CD4-positive, alpha-beta T cell (primary cell): Measurements from ENCODE around the gene LMTK3. TPM values are rescaled to one million over a fixed set of nuclear protein-coding genes. Genes with fewer than 3 reads are reported as not detected.

Experiments used
- ATAC-seq: fragments of 200-7000 bp; cut with Tn5 transposase; one replicate; pipeline ENCODE4 v1.10.0; 2022; ENCODE audit warnings: mild to moderate bottlenecking; ENCODE audit not compliant: poor library complexity
- CTCF ChIA-PET: fragments of 350-600 bp; sonication (Branson Sonifier 250); formaldehyde crosslinking; loops from one replicate; lab custom pipeline; 2021; ENCODE audit warnings: antibody characterized with exemption, inconsistent platforms; lab: Charles Lee
- POLR2A ChIA-PET: fragments of 350-600 bp; sonication (Branson Sonifier 250); formaldehyde crosslinking; loops from one replicate; lab custom pipeline; 2021; ENCODE audit warnings: antibody characterized with exemption, inconsistent platforms; lab: Charles Lee
- DNase-seq, 14 experiments: peaks; one replicate each; pipeline ENCODE4 v3.0.0-alpha.2; 2013 to 2020; ENCODE audit warnings: mixed read lengths in 2 of 14
- H3K27ac ChIP-seq, 2 donors: one replicate each; pipeline versions ENCODE4 v1.5.1 to v1.7.0; 2013; ENCODE audit warnings: low read length in 2 of 2, low read depth in 1 of 2, mild to moderate bottlenecking in 1 of 2
- H3K27me3 ChIP-seq, 2 experiments: 1 replicate in 1 of 2; 2 replicates in 1 of 2; pipeline versions ENCODE4 v1.6.1 to v1.7.0; 2013; ENCODE audit warnings: low read length in 2 of 2, control low read depth in 1 of 2, mild to moderate bottlenecking in 1 of 2, moderate library complexity in 1 of 2; ENCODE audit not compliant: insufficient read depth in 2 of 2, control insufficient read depth in 1 of 2
- H3K36me3 ChIP-seq: one replicate; pipeline ENCODE4 v1.6.1; 2013; ENCODE audit warnings: low read length, control low read depth; ENCODE audit not compliant: insufficient read depth
- H3K4me1 ChIP-seq: one replicate; pipeline ENCODE4 v1.6.1; 2013; ENCODE audit warnings: low read length, control low read depth; ENCODE audit not compliant: insufficient read depth
- H3K4me3 ChIP-seq: one replicate; pipeline ENCODE4 v1.5.1; 2013; ENCODE audit warnings: mild to moderate bottlenecking, low read length, moderate library complexity
- H3K9me3 ChIP-seq, 2 experiments: 1 replicate in 1 of 2; 2 replicates in 1 of 2; pipeline versions ENCODE4 v1.6.1 to v1.7.0; 2013; ENCODE audit warnings: low read length in 2 of 2, mild to moderate bottlenecking in 2 of 2, control low read depth in 1 of 2, moderate library complexity in 1 of 2; ENCODE audit not compliant: control insufficient read depth in 1 of 2, insufficient read depth in 1 of 2
- H3K27ac Mint-ChIP-seq: one replicate; pipeline ENCODE4 v1.8.0; 2020; ENCODE audit warnings: mixed read lengths
- H3K27me3 Mint-ChIP-seq: one replicate; pipeline ENCODE4 v1.8.0; 2021; ENCODE audit warnings: mixed read lengths
- H3K36me3 Mint-ChIP-seq: one replicate; pipeline ENCODE4 v1.8.0; 2021; ENCODE audit warnings: low read depth, mixed read lengths
- H3K4me1 Mint-ChIP-seq: one replicate; pipeline ENCODE4 v1.8.0; 2021; ENCODE audit warnings: low read depth, mixed read lengths
- H3K4me3 Mint-ChIP-seq: one replicate; pipeline ENCODE4 v1.8.0; 2020; ENCODE audit warnings: mild to moderate bottlenecking, mixed read lengths
- H3K9me3 Mint-ChIP-seq: one replicate; pipeline ENCODE4 v1.8.0; 2020; ENCODE audit warnings: mixed read lengths
- CTCF ChIP-seq: fragments of 200-600 bp; IDR thresholded peaks from one replicate; pipeline ENCODE4 v1.8.0; 2022; ENCODE audit warnings: antibody characterized with exemption, mild to moderate bottlenecking
- intact Hi-C, 2 experiments: fragments of 100-400 bp; cut with DNase I in 1 of 2; cut with micrococcal nuclease in 1 of 2; formaldehyde crosslinking; loops; one replicate each; pipeline versions ENCODE4 v1.15.1 to v1.9.0; 2023 to 2025; cut with DNase I, micrococcal nuclease
- total RNA-seq, 174 experiments: library from RNA in 2 of 174; stranded (reverse) in 2 of 174; gene quantifications; one replicate each; pipeline ENCODE4 v1.2.3 and lab custom pipeline; 2021 to 2026

The LMTK3 gene
- total RNA-seq, 2 experiments from 2014 or later: 15.6 to 18.9 TPM

- Mint-ChIP-seq H3K36me3 (peaks cover 35% of the 10 kb centered on the region), H3K27me3 (no peaks in the 10 kb centered on the region), H3K4me3 (no peak overlapping the region), H3K4me1 (peaks cover 27% of the 10 kb centered on the region), H3K9me3 (no peaks in the 10 kb centered on the region), H3K27ac (peak overlapping the region; percentile 88)
- Histone ChIP-seq H3K4me1 (peaks cover 26% of the 10 kb centered on the region), H3K36me3 (peaks cover 40% of the 10 kb centered on the region), H3K27ac (no peak overlapping the region), H3K27me3 (no peaks in the 10 kb centered on the region), H3K9me3 (no peaks in the 10 kb centered on the region), H3K4me3 (no peak overlapping the region)
- TF ChIP-seq CTCF: no peak
- POLR2A ChIA-PET: interaction anchor here (2.7 kb wide), 1 partner anchor 8 kb away, joined by 18 read pairs; no protein-coding TSS in a partner anchor
- no peak for ATAC-seq
- intact Hi-C loops: loop anchor here in 1 of 2 experiments (10.0 kb wide), 1 partner anchor 636 kb away; the partner anchor contains the start of genes C19orf73, LIN7B and PPFIA3
- peak in 1 of 14 experiments; percentile 8 for DNase-seq
- CTCF ChIA-PET: no interaction called here
Observed at GRCh38 chr19:48478339-48479256, 33.0 kb downstream of the LMTK3 start.

GRCh38 chr19:48477698-48478338 lies 33.8 kb downstream of the LMTK3 start:
- H3K27me3 ChIP-seq: no peaks in the 10 kb centered on the region
- peaks cover 26% of the 10 kb centered on the region for H3K4me1 ChIP-seq
- H3K9me3 Mint-ChIP-seq: no peaks in the 10 kb centered on the region
- H3K4me1 Mint-ChIP-seq: peaks cover 27% of the 10 kb centered on the region
- CTCF ChIA-PET: no interaction called here
- ATAC-seq (no peak), DNase-seq (no peak)
- peaks cover 43% of the 10 kb centered on the region for H3K36me3 Mint-ChIP-seq
- no peaks in the 10 kb centered on the region for H3K27me3 Mint-ChIP-seq
- H3K27ac Mint-ChIP-seq: no peak overlapping the region
- H3K36me3 ChIP-seq: peaks cover 48% of the 10 kb centered on the region
- H3K4me3 ChIP-seq: no peak overlapping the region
- no peak overlapping the region for H3K27ac ChIP-seq
- intact Hi-C loops: loop anchor here in 1 of 2 experiments (10.0 kb wide), 1 partner anchor 637 kb away; the partner anchor contains the start of genes C19orf73, LIN7B and PPFIA3
- POLR2A ChIA-PET: no interaction called here
- TF ChIP-seq CTCF: no peak
- no peaks in the 10 kb centered on the region for H3K9me3 ChIP-seq
- H3K4me3 Mint-ChIP-seq: no peak overlapping the region

GRCh38 chr19:48477067-48477685 lies 34.5 kb downstream of the LMTK3 start:
- no peak overlapping the region for H3K4me3 Mint-ChIP-seq
- H3K27me3 Mint-ChIP-seq: no peaks in the 10 kb centered on the region
- no peak for DNase-seq
- H3K4me1 ChIP-seq: peaks cover 28% of the 10 kb centered on the region
- H3K9me3 ChIP-seq: no peaks in the 10 kb centered on the region
- no peaks in the 10 kb centered on the region for H3K27me3 ChIP-seq
- ChIA-PET CTCF (no interaction called here), POLR2A (no interaction called here)
- H3K36me3 ChIP-seq: peaks cover 54% of the 10 kb centered on the region
- peaks cover 27% of the 10 kb centered on the region for H3K4me1 Mint-ChIP-seq
- H3K4me3 ChIP-seq: no peak overlapping the region
- no peak for ATAC-seq
- intact Hi-C loops: loop anchor here in 1 of 2 experiments (10.0 kb wide), 1 partner anchor 638 kb away; the partner anchor contains the start of genes C19orf73, LIN7B and PPFIA3
- no peak overlapping the region for H3K27ac ChIP-seq
- H3K36me3 Mint-ChIP-seq: peaks cover 48% of the 10 kb centered on the region
- H3K9me3 Mint-ChIP-seq: no peaks in the 10 kb centered on the region
- no peak overlapping the region for H3K27ac Mint-ChIP-seq
- TF ChIP-seq CTCF: no peak
